Measurements from ENCODE around the gene PEX10. TPM values are rescaled to one million over a fixed set of nuclear protein-coding genes. Genes with fewer than 3 reads are reported as not detected.

PEX10 gene
- total RNA-seq, 1 experiment from 2014 or later, result 36.1 TPM

- TF ChIP-seq, protein P1, sequence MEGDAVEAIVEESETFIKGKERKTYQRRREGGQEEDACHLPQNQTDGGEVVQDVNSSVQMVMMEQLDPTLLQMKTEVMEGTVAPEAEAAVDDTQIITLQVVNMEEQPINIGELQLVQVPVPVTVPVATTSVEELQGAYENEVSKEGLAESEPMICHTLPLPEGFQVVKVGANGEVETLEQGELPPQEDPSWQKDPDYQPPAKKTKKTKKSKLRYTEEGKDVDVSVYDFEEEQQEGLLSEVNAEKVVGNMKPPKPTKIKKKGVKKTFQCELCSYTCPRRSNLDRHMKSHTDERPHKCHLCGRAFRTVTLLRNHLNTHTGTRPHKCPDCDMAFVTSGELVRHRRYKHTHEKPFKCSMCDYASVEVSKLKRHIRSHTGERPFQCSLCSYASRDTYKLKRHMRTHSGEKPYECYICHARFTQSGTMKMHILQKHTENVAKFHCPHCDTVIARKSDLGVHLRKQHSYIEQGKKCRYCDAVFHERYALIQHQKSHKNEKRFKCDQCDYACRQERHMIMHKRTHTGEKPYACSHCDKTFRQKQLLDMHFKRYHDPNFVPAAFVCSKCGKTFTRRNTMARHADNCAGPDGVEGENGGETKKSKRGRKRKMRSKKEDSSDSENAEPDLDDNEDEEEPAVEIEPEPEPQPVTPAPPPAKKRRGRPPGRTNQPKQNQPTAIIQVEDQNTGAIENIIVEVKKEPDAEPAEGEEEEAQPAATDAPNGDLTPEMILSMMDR (IDR thresholded peaks at IDR 0.05; ENCODE audit: unreplicated experiment), result no peak
- Mint-ChIP-seq H3K4me1 (ENCODE audit: insufficient read depth, unreplicated experiment) (peaks cover 6% of the 10 kb centered on the region), H3K36me3 (ENCODE audit: insufficient read depth, unreplicated experiment) (no peaks in the 10 kb centered on the region), H3K27ac (ENCODE audit: low read depth, unreplicated experiment) (no peak overlapping the region), H3K27me3 (ENCODE audit: insufficient read depth, unreplicated experiment) (no peaks in the 10 kb centered on the region), H3K9me3 (ENCODE audit: unreplicated experiment) (peaks cover 3% of the 10 kb centered on the region), H3K4me3 (ENCODE audit: unreplicated experiment) (no peak overlapping the region)
- POLR2A ChIA-PET, result no interaction called here
- intact Hi-C loops (cut with micrococcal nuclease), result no loop called here
- CTCF ChIA-PET, result interaction anchor here (0.6 to 0.7 kb wide), 2 partner anchors 93 to 384 kb away, joined by 3 read pairs; no protein-coding TSS in a partner anchor
- DNase-seq (ENCODE audit: unreplicated experiment), result no peak
- BruUV-seq (replicated peaks), result no TSS peak
Observed at GRCh38 chr1:2356911-2357845, 55.2 kb downstream of the PEX10 start.

DNA sequence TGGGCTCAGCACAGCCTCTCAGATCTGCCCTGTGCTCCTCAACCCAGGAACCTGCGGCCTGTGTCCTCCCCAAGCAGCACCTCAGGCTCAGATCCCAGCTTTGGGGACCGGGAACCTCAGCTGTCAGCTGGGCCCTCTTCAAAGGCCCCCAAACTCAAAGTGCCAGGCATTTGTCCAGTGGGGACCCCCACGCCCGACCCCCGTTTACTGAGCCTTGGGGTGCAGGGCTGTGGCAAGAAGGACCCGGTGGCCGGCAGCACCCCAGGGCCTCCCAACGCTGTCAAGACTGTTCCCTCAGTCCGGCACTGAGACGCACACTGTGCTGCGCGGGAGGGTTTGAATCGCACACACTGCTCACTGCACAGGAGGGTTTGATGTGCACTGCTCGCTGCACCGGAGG, 56.0 kb downstream of the PEX10 start:
- intact Hi-C loops (cut with micrococcal nuclease), result no loop called here
- peaks cover 3% of the 10 kb centered on the region for H3K36me3 Mint-ChIP-seq (ENCODE audit: insufficient read depth, unreplicated experiment)
- no peaks in the 10 kb centered on the region for H3K9me3 Mint-ChIP-seq (ENCODE audit: unreplicated experiment)
- no peaks in the 10 kb centered on the region for H3K27me3 Mint-ChIP-seq (ENCODE audit: insufficient read depth, unreplicated experiment)
- ChIA-PET CTCF (no interaction called here), POLR2A (no interaction called here)
- no peak overlapping the region for H3K4me3 Mint-ChIP-seq (ENCODE audit: unreplicated experiment)
- no peak overlapping the region for H3K27ac Mint-ChIP-seq (ENCODE audit: low read depth, unreplicated experiment)
- TF ChIP-seq, protein P1 (IDR thresholded peaks at IDR 0.05; ENCODE audit: unreplicated experiment), result no peak
- no TSS peak for BruUV-seq (replicated peaks)
- peaks cover 6% of the 10 kb centered on the region for H3K4me1 Mint-ChIP-seq (ENCODE audit: insufficient read depth, unreplicated experiment)
- no peak for DNase-seq (ENCODE audit: unreplicated experiment)

GRCh38 chr1:2355373-2356261, 56.7 kb downstream of the PEX10 start:
- Mint-ChIP-seq H3K27me3 (ENCODE audit: insufficient read depth, unreplicated experiment) (no peaks in the 10 kb centered on the region), H3K4me3 (ENCODE audit: unreplicated experiment) (no peak overlapping the region), H3K9me3 (ENCODE audit: unreplicated experiment) (no peaks in the 10 kb centered on the region), H3K27ac (ENCODE audit: low read depth, unreplicated experiment) (no peak overlapping the region), H3K4me1 (ENCODE audit: insufficient read depth, unreplicated experiment) (peaks cover 5% of the 10 kb centered on the region), H3K36me3 (ENCODE audit: insufficient read depth, unreplicated experiment) (peaks cover 6% of the 10 kb centered on the region)
- intact Hi-C loops (cut with micrococcal nuclease), result no loop called here
- BruUV-seq (replicated peaks), result no TSS peak
- ChIA-PET POLR2A (no interaction called here), CTCF (no interaction called here)
- TF ChIP-seq, protein P1 (IDR thresholded peaks at IDR 0.05; ENCODE audit: unreplicated experiment), result no peak
- DNase-seq (ENCODE audit: unreplicated experiment), result no peak
